Neutrophil (primary cell): ENCODE data around the gene KLHL14.

Experiments used
- H3K27ac ChIP-seq: fragments of 200-600 bp; sonication (generic); 2 replicates; pipeline ENCODE4 v1.5.1; 2016; ENCODE audit warnings: mild to moderate bottlenecking, moderate library complexity
- H3K27me3 ChIP-seq: fragments of 200-600 bp; sonication (generic); 2 replicates; pipeline ENCODE4 v1.6.0; 2016; ENCODE audit warnings: mild to moderate bottlenecking
- H3K36me3 ChIP-seq: fragments of 200-600 bp; sonication (generic); 2 replicates; pipeline ENCODE4 v1.5.1; 2017
- H3K4me1 ChIP-seq, 2 experiments: fragments of 200-600 bp in 1 of 2; sonication (generic) in 1 of 2; 1 replicate in 1 of 2; 2 replicates in 1 of 2; pipeline versions ENCODE4 v1.5.1 to v1.6.1; 2013 to 2016; ENCODE audit warnings: low read depth in 1 of 2, low read length in 1 of 2, mild to moderate bottlenecking in 1 of 2, moderate library complexity in 1 of 2; ENCODE audit not compliant: control insufficient read depth in 1 of 2, insufficient read depth in 1 of 2
- H3K4me3 ChIP-seq, 2 experiments: fragments of 200-600 bp in 1 of 2; sonication (generic) in 1 of 2; 1 replicate in 1 of 2; 2 replicates in 1 of 2; pipeline ENCODE4 v1.5.1; 2013 to 2016; ENCODE audit warnings: low read depth in 1 of 2, low read length in 1 of 2, mild to moderate bottlenecking in 1 of 2, moderate library complexity in 1 of 2
- H3K9me3 ChIP-seq: fragments of 200-600 bp; sonication (generic); 2 replicates; pipeline ENCODE4 v1.5.1; 2016
- CTCF ChIP-seq: fragments of 200-600 bp; sonication (generic); IDR thresholded peaks from 2 replicates; pipeline ENCODE4 v1.5.1; 2016; ENCODE audit warnings: antibody characterized with exemption

Gene KLHL14

GRCh38 chr18:32701313-32701712, 71.5 kb downstream of the KLHL14 start:
- no peak for TF ChIP-seq CTCF

GRCh38 chr18:32698153-32698552, 74.7 kb downstream of the KLHL14 start:
- no peaks in the 10 kb centered on the region for H3K4me1 ChIP-seq
- TF ChIP-seq CTCF = no peak
- H3K27ac ChIP-seq = no peak overlapping the region
- H3K9me3 ChIP-seq = no peaks in the 10 kb centered on the region
- no peak overlapping the region for H3K4me3 ChIP-seq
- no peaks in the 10 kb centered on the region for H3K27me3 ChIP-seq
- no peaks in the 10 kb centered on the region for H3K36me3 ChIP-seq

More at GRCh38 chr18:32701313-32701712, 71.5 kb downstream of the KLHL14 start:
- Histone ChIP-seq H3K4me3 (no peak overlapping the region), H3K36me3 (no peaks in the 10 kb centered on the region), H3K27ac (no peak overlapping the region), H3K9me3 (no peaks in the 10 kb centered on the region), H3K27me3 (no peaks in the 10 kb centered on the region), H3K4me1 (no peaks in the 10 kb centered on the region)

- Histone ChIP-seq H3K9me3 (no peaks in the 10 kb centered on the region), H3K4me3 (no peak overlapping the region), H3K27me3 (no peaks in the 10 kb centered on the region), H3K27ac (no peak overlapping the region), H3K4me1 (no peaks in the 10 kb centered on the region), H3K36me3 (no peaks in the 10 kb centered on the region)
- no peak for TF ChIP-seq CTCF
Observed at GRCh38 chr18:32696376-32696775, 76.4 kb downstream of the KLHL14 start.

- H3K4me1 ChIP-seq = no peaks in the 10 kb centered on the region
- H3K27me3 ChIP-seq = no peaks in the 10 kb centered on the region
- no peak overlapping the region for H3K4me3 ChIP-seq
- no peak overlapping the region for H3K27ac ChIP-seq
- TF ChIP-seq CTCF = no peak
- no peaks in the 10 kb centered on the region for H3K36me3 ChIP-seq
- H3K9me3 ChIP-seq = no peaks in the 10 kb centered on the region
Observed at GRCh38 chr18:32695534-32695933, 77.3 kb downstream of the KLHL14 start.

- H3K27ac ChIP-seq = no peak overlapping the region
Observed at GRCh38 chr18:32688821-32689220, 84.0 kb downstream of the KLHL14 start.

More at GRCh38 chr18:32688821-32689220, 84.0 kb downstream of the KLHL14 start:
- no peaks in the 10 kb centered on the region for H3K4me1 ChIP-seq
- H3K36me3 ChIP-seq = no peaks in the 10 kb centered on the region
- no peak for TF ChIP-seq CTCF
- no peaks in the 10 kb centered on the region for H3K9me3 ChIP-seq
- H3K4me3 ChIP-seq = no peak overlapping the region
- no peaks in the 10 kb centered on the region for H3K27me3 ChIP-seq
